ENCODE results near the gene PRPSAP2.

PRPSAP2 gene

GRCh38 chr17:18978050-18978449 lies 120.1 kb downstream of the PRPSAP2 start:
- in situ Hi-C loops (cut with MboI; ENCODE audit: low sequenced_read_pairs): no loop called here

GRCh38 chr17:18978655-18979054 lies 120.7 kb downstream of the PRPSAP2 start:
- in situ Hi-C loops (cut with MboI; ENCODE audit: low sequenced_read_pairs): no loop called here

Data from HL-60/S4 (cell line).